UCSD-AML1 (cell line): ENCODE measurements around the gene GDPD4.

Experiments used
- DNase-seq: peaks from one replicate; lab custom pipeline; 2025; ENCODE audit not compliant: unreplicated experiment; lab: John Stamatoyannopoulos, UW

The GDPD4 gene

GRCh38 chr11:77249427-77249826, 52.1 kb downstream of the GDPD4 start:
- DNase-seq = no peak

- no peak for DNase-seq
These were observed 57.0 kb downstream of the GDPD4 start for GRCh38 chr11:77244277-77245027.

- DNase-seq = no peak
These were observed 64.6 kb downstream of the GDPD4 start for GRCh38 chr11:77236901-77237300.

- no peak for DNase-seq
These were observed 68.5 kb downstream of the GDPD4 start for GRCh38 chr11:77233011-77233410.

- DNase-seq = no peak
These were observed 69.2 kb downstream of the GDPD4 start for GRCh38 chr11:77232242-77232641.

- no peak for DNase-seq
These were observed 69.7 kb downstream of the GDPD4 start for GRCh38 chr11:77231800-77232199.

GRCh38 chr11:77230878-77231605, 70.4 kb downstream of the GDPD4 start:
- DNase-seq = no peak

GRCh38 chr11:77223797-77224196, 77.7 kb downstream of the GDPD4 start:
- no peak for DNase-seq

GRCh38 chr11:77217156-77217555, 84.3 kb downstream of the GDPD4 start:
- no peak for DNase-seq

- DNase-seq = no peak
These were observed 86.4 kb downstream of the GDPD4 start for GRCh38 chr11:77215106-77215505.

- no peak for DNase-seq
These were observed 86.9 kb downstream of the GDPD4 start for GRCh38 chr11:77214557-77214956.

GRCh38 chr11:77213589-77214428, 87.7 kb downstream of the GDPD4 start:
- DNase-seq = no peak

- no peak for DNase-seq
These were observed 88.4 kb downstream of the GDPD4 start for GRCh38 chr11:77213029-77213579.

- no peak for DNase-seq
These were observed 89.0 kb downstream of the GDPD4 start for GRCh38 chr11:77212314-77213007.

- DNase-seq = no peak
These were observed 89.8 kb downstream of the GDPD4 start for GRCh38 chr11:77211594-77212251.

- no peak for DNase-seq
These were observed 90.4 kb downstream of the GDPD4 start for GRCh38 chr11:77211040-77211451.

GRCh38 chr11:77209663-77210062, 91.8 kb downstream of the GDPD4 start:
- DNase-seq = no peak

GRCh38 chr11:77208535-77208934, 93.0 kb downstream of the GDPD4 start:
- DNase-seq = no peak

- no peak for DNase-seq
These were observed 93.7 kb downstream of the GDPD4 start for GRCh38 chr11:77207618-77208313.
